Prostate gland (tissue), 2 donors: Measurements from ENCODE around the gene KCNK4.

Experiments
- POLR2A ChIP-seq: fragments of 450-650 bp; IDR thresholded peaks from one replicate; pipeline ENCODE4 v1.6.1; 2016; ENCODE audit warnings: antibody characterized with exemption, mild to moderate bottlenecking
- TF ChIP-seq, protein P1 (sequence below), 4 experiments: fragments of 200-600 bp in 2 of 4; fragments of 450-650 bp in 2 of 4; sonication (generic) in 2 of 4; IDR thresholded peaks; 1 replicate in 3 of 4; 2 replicates in 1 of 4; pipeline ENCODE4 v1.5.1; 2016 to 2019; ENCODE audit warnings: antibody characterized with exemption in 4 of 4, mild to moderate bottlenecking in 2 of 4, moderate library complexity in 2 of 4

DNA sequence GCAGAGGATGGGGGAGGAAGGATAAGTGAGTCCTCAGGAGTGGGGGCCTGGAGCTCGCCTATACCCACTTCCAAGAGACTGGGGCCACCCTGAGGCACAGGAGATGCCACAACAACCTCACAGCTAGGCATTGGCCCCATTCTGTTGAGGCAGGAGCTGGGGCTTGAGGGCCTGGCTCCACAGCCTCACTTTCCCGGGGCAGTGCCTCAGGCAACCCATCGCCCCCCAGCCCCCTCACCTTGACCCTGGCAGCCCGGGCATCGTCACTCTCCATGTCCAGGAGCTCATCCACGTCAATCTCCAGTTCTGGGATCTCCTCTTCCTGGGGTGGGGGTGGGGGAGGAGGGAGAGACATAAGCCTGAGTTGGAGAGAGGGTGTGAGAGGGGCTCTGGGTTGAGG, 46.1 kb upstream of the KCNK4 start:
- TF ChIP-seq, protein P1, sequence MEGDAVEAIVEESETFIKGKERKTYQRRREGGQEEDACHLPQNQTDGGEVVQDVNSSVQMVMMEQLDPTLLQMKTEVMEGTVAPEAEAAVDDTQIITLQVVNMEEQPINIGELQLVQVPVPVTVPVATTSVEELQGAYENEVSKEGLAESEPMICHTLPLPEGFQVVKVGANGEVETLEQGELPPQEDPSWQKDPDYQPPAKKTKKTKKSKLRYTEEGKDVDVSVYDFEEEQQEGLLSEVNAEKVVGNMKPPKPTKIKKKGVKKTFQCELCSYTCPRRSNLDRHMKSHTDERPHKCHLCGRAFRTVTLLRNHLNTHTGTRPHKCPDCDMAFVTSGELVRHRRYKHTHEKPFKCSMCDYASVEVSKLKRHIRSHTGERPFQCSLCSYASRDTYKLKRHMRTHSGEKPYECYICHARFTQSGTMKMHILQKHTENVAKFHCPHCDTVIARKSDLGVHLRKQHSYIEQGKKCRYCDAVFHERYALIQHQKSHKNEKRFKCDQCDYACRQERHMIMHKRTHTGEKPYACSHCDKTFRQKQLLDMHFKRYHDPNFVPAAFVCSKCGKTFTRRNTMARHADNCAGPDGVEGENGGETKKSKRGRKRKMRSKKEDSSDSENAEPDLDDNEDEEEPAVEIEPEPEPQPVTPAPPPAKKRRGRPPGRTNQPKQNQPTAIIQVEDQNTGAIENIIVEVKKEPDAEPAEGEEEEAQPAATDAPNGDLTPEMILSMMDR (IDR thresholded peaks at IDR 0.05), result no peak
- no peak for TF ChIP-seq POLR2A
